Activated CD4-positive, alpha-beta T cell treated with anti-CD3 and anti-CD28 coated beads, Interleukin-10, Interleukin-2, amounts not matched to agents 100 ng/mL and 50 ng/mL, durations not matched to agents 16 hours and 8 hours (primary cell): Measurements from ENCODE around the gene RAB3GAP1.
A peak's percentile ranks its signal among the peaks of the same experiment; 100 is the strongest.
"Not testable (repeated sequence)": the region's sequence is repeated elsewhere in the genome, so short reads cannot be mapped to it uniquely, and the experiment has no call there.

Experiments used
- DNase-seq: peaks from one replicate; pipeline ENCODE4 v3.0.0-alpha.2; 2020

The RAB3GAP1 gene

DNA sequence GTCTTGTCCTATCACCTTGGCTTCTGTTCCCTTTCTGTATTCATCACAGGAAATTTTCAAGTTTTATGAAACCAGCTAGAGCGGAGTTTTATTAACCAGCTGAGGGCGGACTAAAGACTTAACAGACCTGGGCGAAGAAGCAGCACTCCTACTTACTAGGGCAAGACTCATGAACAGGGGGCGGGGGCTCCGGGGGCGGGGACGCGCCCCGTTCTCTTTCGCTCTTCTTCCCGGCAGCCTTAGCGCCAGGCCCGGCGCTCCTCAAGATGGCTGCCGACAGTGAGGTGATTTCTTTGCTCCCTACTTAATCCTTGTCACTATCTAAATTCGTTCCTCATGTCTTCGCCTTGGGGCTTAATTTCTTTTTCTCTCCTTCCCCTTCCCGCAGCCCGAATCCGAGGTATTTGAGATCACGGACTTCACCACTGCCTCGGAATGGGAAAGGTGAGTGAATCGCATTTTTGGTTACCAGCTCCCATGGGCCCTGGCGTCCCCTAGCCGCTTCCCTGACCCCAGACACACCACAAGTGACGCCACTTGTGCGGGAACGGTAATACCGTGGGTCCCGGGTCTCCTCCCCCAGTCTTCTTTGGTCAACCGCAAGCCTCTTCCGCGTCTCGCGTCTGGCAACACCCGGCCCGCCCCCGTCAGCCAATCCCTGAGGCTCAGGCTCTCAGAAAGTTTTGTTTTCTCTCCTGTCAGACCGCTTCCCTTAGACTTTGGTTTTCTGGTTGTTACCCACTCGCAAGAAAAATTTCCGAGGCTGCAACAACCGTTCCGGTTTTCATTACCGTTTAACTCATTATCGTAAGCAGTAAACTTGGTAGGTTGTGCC lies at the start of gene RAB3GAP1:
Gene RAB3GAP1 (plus strand): TSS at position 251 of the 835 bp plus-strand sequence. CDS start 16 bp downstream, at position 267.
- DNase-seq = peak; percentile 96

DNA sequence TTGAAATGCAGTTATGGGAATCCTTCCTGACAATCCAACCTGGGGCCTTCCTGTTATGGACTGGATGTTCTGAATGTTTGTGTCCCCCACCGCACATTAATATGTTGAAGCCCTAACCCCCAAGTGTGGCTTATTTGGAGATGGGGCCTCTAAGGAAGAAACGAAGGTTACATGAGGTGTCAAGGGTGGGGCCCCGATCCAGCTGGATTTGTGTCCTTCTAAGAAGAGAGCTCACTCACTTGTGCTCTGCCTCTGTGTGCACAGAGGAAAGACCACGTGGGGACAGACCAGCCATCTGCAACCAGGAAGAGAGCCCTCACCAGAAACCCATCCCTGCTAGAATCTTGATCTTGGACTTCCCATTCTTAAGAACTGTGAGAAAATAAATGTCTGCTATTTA lies 49.3 kb upstream of the RAB3GAP1 start:
- no peak for DNase-seq

DNA sequence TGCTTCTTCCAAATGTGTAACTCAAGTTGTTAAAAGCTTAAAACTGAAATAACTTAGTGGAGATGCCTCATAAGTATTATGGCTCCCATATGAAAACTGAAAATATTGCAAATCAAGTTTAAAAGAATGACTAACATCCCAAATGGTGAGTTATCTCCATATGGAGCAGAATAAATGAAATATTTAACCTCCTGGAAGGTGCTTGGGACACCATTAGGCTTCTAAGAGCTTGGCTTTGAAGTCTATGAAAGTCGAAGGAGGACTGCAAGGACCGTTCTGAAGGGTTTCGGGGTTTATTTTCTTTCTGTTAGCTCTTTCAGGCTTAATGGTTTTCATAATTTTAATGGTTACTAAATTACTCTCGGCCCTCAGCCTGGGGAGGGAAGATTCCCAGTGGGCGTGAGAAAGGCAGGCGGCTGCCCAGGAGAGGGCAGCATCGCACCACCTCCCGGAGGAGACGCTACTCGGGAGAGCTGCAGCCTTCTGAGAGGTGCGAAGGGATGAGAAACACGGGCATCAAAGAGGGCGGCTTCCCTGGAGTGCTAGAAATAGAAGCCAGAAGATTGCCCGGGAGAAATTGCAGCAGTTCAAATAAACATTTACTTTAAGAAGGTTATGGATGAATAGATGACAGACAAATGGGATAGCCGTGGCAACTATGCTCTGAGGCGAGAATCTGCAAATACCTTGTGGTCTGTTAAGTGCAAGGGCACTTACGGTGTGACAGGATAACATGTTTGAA lies 47.9 kb upstream of the RAB3GAP1 start:
- DNase-seq = peak; percentile 77

DNA sequence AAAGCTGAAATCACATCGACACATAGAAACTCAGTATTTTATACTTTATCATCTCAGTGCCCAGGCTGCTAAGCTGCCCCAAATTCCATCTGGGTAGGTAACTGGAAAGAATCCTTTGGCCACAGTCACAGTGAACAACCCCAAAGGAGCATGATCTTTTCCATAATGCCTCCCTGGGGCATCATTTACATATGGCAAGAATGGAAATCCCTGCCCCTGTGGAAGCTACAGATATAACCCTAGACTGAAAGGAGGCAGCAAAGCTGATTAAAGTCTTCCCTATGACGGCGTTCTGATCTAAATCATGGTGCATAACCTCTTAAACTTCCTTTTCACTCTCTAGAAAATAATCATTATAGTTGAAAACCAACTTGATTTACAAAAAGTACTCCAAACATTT lies 46.3 kb upstream of the RAB3GAP1 start:
- no peak for DNase-seq

DNA sequence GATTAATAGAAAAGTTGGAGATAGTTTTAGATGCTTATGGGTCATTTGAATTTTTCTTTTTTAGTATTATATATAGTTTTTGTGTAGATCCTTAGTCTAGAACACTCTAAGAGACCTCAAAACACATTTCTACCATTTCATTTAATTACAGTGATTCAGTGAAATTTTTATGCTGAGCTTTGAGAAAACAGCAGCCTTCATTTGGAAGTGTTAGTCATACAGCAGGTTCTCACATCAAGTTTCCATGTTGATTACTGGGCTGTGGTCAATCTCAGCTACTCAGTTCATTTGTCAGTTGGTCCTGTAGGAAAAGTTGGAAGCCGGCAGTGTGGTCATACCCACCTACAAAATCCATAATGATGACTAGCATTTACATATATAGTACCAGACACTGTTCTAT lies 42.8 kb upstream of the RAB3GAP1 start:
- no peak for DNase-seq

DNA sequence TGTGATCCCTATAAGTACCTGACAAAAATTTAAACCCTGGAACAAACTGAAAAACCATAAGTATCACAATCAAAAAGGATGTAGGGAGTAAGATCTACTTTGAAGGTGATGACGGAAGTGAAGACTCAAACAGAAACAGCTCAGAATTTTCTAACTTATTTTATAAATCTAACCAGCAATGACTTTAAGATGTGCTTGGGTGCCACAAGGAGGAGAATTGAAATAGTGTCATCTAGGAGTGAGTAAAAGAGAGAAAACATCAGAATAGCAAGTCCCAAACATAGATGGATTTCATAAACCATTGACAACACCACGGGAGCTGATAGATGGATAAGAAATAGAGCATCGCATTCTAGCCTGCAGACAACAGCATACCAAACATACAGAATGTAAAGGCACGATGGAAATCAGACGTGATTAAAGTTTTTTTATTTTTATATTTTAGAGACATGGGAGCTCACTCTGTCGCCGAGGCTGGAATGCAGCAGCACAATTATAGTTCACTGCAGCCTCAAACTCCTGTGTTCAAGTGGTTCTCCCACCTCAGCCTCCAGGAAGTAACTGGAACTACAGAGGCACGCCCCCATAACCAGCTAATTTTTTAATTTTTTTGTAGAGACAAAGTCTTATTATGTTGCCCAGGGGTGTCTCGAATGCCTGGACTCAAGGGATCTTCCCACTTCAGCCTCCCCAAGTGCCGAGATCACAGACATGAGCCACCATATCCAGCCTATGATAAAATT lies 41.7 kb upstream of the RAB3GAP1 start:
- peak; percentile 35 for DNase-seq

DNA sequence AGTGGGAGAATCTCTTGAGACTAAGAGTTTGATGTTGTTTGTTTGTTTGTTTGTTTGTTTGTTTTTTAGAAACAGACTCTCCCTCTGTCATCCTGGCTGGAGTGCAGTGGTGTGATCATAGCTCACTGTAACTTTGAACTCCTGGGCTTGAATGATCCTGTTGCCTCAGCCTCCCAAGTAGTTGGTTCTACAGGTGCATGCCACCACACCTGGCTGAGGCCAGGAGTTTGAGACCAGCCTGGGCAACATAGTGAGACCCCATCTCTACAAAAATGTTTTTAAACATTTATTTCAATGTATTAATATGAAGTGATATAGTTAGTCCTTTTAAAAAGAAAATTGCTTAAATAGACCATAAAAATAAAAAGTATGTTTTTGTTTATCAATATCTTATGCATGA lies 40.5 kb upstream of the RAB3GAP1 start:
- no peak for DNase-seq

DNA sequence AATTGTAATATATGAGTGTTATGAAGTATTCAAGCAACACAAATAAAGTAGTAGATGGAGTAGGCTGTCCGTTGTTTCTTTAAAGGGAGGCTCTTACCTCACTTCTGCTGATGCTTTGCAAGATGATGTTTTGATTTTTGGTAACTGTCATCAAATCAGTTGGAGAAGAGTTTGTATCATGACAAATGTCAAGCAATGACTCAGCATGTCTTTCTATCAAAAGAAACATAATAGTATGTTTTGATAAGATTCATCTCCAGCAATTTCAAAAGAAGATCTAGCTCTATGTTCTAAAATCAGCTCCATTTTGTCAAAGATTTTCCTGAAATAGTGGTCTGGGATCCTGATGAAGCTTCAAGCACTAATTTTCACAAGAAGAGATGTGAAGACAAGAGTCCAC lies 30.5 kb upstream of the RAB3GAP1 start:
- no peak for DNase-seq

DNA sequence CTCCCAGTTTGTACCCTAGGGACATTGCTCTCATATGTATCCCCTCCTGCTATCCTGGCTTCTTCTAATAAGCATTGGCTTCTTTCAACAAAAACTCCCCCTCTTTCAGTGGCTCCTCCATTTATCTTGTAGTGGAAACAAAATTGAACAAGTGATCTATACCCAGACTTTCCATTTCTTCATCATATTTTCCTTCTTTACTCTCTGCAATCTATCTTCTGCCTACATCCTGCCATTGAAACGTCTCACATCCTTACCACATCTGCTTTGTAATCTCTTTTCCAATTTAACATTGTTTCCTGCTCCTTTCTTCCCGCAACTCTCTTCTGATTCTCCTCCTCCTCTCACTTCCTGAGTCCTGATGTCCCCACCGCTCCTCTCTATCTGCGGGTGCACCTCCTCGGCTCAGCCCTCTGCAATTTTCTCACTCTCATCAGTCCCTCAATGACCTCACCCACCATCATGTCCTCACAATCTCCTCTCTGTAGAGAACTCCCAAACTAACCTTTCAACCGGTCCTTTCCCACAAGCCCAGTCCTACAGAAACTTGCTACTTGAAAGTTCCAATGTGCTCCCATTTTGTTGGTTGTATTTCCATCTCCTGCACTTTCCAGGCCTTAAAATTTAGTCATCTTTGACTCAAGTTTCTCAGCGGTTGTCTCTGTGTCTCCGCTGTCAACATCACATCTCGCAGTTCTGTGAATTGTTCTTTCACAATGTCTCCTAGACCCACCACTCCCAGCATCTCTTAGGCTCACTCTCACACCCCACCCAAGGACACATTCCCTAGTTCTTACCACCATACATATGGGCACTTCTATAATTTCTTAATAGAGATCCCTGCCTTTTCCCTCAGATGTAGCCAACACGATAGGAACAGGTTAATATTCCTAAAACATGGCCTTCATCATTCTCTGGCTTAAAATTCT lies 28.9 kb upstream of the RAB3GAP1 start:
- no peak for DNase-seq

DNA sequence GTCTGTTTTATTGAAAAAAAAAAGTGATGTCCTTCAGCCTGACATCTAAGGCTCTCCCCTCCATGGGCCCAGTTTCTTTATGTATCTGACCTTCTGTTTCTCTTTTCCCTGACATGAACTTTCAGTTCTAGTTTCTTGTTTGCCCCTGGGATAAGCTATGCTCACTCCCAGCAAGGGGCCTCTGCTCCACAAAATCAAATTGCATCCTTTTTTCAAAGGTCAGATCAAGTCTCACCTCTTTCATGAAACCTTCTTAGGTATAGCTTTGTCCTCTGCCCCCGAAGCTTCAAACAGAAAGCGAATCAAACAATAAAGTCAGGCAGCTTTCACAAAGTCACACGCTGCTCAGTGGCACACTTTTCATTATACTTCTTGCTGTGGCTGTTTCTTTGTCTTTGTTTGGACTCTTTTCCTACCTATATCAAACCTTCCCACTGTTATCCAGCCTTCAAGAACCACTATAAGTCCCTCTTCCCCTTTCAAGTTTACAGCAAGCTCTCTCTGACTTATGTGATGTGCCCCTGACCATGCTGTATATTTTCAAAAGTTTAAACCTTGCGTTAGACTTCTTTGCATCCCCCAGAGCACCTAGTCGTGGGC lies 28.1 kb upstream of the RAB3GAP1 start:
- DNase-seq = no peak

DNA sequence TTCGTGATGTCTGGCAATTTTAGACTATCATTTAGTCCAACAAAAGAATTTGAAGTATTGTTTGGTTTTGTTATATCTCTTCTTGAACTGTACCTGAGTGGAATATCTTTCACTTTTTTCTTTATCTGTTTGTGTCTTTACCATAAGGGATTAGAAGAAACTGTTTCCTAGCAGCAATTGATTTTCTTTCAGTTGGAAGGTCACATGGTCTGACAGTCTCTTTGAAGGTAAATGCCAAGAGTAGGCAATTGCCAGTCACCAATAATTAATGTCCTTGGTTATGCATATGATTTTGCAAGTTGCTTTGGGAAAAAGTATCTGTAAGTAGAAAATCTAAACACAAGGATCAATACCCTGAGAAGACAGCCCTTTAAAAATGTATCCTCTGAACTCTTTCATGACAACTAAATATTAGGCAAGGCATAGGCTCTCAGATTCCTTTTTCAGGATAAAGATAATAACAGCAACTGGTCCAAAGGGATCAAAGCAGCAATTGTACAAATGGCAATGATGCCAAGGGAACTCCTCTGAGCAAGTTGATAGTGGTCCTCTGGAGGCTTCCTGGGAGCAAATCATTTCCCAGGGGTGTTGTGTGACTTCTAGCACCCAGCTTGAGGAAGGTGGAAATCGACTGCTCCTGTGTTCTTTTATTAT lies 22.5 kb upstream of the RAB3GAP1 start:
- no peak for DNase-seq

DNA sequence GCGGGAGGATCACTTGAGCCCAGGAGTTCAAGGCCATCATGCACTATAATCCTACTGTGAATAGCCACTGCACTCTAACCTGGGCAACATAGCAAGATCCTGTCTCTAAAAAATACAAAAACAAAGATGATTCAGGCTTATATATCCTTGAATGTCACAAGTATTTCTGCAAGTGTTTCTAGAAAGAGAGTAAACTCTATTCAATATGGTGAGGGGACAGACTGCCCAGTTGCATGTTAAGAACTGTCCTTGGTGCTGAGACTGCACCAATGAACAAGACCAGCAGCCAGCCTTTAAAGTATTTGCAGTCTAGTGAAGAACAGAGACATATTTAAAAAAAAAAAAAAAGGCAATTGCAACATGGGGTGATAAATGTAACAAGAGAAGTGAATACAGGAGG lies 21.3 kb upstream of the RAB3GAP1 start:
- DNase-seq = peak; percentile 18

DNA sequence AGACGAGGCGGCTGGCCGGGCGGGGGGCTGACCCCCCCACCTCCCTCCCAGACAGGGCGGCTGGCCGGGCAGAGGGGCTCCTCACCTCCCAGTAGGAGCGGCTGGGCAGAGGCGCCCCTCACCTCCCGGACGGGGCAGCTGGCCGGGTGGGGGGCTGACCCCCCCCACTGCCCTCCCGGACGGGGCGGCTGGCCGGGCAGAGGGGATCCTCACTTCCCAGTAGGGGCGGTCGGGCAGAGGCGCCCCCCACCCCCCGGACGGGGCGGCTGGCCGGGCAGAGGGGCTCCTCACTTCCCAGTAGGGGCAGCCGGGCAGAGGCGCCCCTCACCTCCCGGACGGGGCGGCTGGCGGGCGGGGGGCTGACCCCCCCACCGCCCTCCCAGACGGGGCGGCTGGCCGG lies 18.9 kb upstream of the RAB3GAP1 start:
- not testable (repeated sequence) for DNase-seq

DNA sequence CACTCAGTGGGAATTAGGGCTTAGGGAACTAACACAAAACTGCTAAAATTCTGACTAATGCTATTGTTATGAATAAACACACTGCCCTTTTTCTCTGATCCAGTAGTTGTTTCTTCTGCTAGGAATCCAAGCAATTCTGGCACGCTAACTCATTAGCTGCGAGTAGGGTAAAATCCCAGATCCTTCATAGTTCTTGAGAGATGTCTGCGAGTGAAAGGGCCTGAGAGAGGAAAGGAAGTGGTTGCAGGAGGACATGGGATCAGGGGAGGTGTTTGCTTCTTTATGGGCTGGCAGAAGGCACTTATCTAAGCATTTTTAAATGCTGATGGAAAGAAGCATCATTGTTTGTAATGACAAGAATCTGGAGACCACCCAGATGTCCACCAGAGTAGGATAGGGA lies 14.3 kb upstream of the RAB3GAP1 start:
- no peak for DNase-seq

DNA sequence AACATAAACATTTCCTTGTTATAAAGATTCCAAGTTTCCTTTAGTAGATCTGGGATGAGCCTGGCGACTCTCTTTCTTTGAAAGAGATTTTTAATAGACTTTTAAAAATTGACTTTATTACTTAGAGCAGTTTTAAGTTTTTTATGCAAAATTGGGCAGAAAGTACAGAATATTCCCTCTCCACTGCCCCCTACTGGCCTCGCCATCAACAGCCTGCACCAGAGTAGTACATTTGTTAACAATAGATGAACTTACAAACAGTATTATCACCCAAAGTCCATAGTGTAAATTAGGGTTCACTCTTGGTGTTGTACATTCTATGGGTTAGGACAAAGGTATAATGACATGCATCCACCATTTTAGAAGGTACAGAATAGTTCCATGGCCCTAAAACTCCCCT lies 8.7 kb upstream of the RAB3GAP1 start:
- peak; percentile 8 for DNase-seq

DNA sequence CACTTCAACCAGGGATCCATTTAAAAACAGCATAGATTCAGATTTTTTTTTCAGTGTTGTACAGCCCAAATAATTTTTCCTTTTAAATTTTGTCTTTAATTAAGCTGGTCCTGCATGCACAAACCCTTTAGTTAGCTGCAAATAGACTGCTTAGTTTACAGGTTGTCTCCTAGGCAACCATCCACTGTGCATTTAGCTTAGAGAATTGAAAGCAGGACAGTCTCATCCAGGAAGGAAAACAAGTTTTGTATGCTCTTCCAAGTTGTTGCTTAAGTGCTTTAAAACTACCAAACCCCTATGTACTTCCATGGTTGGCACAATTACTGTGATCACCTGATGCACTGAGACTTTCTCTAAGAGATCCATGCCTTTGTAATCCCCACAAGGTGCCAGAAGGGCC lies 4.8 kb upstream of the RAB3GAP1 start, which contains the start of gene MAP3K19:
Gene MAP3K19 (minus strand): TSS at position 148 of the 400 bp plus-strand sequence. CDS start 22,800 bp downstream, outside the sequence.
- DNase-seq = no peak

DNA sequence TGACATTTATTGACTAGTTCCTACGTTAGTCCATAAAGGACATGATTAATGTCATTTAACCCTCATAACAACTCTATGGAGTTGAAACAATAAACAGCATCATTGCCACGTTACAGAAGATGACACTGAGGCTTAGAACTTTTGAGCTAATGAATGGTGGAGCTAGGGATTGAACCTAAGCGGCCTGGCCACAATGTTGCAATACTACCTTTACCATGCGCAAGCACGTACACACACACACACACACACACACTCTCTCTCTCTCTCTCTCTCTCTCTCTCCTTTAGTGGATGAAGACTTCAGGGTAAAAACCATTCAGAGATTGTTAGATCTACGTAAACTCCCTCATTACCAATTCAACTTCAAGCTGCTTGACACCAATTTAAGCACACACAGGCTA lies 4.0 kb upstream of the RAB3GAP1 start:
- DNase-seq = no peak

DNA sequence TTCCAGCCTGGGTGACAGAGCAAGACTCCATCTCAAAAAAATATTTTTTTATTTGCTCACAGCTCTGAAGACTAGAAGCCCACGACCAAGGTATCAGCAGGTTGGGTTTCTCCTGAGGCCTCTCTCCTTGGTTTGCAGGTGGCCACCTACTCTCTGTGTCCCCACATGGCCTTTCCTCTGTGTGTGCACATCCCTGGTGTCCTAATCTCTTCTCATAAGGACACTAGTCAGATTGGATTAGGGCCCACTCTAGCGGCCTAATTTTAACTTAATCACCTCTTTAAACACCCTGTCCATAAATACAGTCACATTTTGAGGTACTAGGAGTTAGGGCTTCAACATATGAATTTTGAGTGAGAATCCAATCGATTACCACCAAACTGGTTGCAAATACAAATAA lies 2.0 kb upstream of the RAB3GAP1 start:
- DNase-seq = no peak

DNA sequence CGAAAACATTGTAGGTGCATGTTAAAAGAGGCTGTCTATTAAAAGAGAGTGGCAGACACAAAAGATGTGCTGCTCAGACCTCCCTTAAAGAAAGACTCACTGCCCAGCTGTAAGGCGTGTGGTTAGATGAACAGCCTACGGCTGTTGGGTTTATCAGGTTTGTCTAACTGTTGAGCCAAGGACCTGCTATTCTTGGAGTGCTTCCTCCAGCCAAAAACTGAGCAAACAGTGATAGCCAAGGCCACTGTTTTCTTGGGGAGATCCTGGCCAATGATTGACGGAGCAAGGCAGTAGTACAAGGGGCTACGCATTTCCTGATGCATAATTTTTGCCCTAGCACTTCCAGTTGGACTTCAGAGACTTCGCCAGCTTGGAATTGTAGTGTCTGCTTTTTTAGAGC lies 1.4 kb upstream of the RAB3GAP1 start:
- DNase-seq = no peak

DNA sequence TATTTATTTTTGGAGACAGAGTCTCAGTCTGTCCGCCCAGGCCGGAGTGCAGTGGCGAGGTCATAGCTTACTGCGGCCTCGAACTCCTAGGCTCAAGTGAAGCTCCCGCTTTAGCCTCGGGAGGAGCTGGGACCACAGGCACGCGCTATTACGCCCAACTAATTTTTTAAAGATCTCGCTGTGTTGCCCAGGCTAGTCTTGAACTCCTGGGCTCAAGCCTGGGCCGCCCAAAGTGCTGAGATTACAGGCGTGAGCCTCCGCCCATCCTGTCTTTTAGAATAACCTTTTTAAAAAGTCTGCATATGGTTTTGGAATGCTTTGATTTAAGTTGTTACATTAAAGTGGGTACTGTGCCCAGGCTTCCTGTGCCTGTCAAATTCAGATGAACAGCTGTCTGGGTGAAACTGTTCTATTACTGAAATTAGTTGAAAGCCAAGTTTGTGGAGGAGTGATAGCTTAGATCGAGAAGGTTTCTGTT lies 944 bp downstream of the RAB3GAP1 start:
- peak; percentile 83 for DNase-seq

DNA sequence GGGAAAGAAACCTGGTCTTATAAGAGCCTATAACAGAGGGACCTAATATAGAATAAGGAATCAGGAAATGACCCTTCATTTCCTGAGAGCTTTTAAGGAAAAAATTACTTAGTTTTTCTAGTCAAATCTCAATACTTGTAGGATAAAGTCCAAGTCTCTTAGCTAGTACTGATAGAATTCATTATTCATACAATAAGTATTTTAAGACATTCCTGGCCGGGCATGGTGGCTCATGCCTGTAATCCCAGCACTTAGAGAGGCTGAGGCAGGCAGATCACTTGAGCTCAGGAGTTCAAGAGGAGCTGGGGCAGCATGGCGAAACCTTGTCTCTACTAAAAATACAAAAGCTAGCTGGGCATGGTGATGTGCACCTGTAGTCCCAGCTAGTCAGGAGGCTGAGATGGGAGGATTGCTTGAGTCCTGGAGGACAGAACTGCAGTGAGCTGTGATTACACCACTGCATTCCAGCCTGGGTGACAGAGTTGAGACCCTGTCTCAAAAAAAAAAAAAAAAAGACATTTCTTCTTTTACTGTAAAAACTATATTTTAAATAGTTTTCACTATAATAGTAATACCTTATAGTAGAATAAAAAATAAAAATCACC lies 3.2 kb downstream of the RAB3GAP1 start:
- DNase-seq = no peak
